IMR-90 (cell line): ENCODE measurements around the gene MCRIP2.

Experiments used
- CTCF ChIP-seq: conservative IDR thresholded peaks from 2 replicates; pipeline ENCODE4 v1.5.1; 2012; ENCODE audit warnings: mild to moderate bottlenecking, low read depth, low read length, improper control_type of control experiment
- POLR2A ChIP-seq: IDR thresholded peaks from 2 replicates; pipeline ENCODE4 v1.6.1; 2012; ENCODE audit warnings: mild to moderate bottlenecking, low read depth, low read length

- TF ChIP-seq CTCF: no peak
- TF ChIP-seq POLR2A: peak; percentile 52
Observed at GRCh38 chr16:648781-649589, 7.4 kb downstream of the MCRIP2 start, which contains the start of gene WDR90.
